ENCODE measurements around the gene BBS9.

The BBS9 gene

GRCh38 chr7:33539198-33539597, 409.8 kb downstream of the BBS9 start:
- no peak overlapping the region for H3K4me3 ChIP-seq (ENCODE audit: low read depth, low read length)
- no peak for DNase-seq (ENCODE audit: low read depth)
- TF ChIP-seq CTCF (IDR thresholded peaks at IDR 0.05; ENCODE audit: control insufficient read depth, extremely low read depth, insufficient read depth) = no peak

GRCh38 chr7:33539659-33540400, 410.5 kb downstream of the BBS9 start:
- DNase-seq (ENCODE audit: low read depth) = no peak
- no peak overlapping the region for H3K4me3 ChIP-seq (ENCODE audit: low read depth, low read length)
- no peak for TF ChIP-seq CTCF (IDR thresholded peaks at IDR 0.05; ENCODE audit: control insufficient read depth, extremely low read depth, insufficient read depth)

- no peak overlapping the region for H3K4me3 ChIP-seq (ENCODE audit: low read depth, low read length)
- DNase-seq (ENCODE audit: low read depth) = no peak
- TF ChIP-seq CTCF (IDR thresholded peaks at IDR 0.05; ENCODE audit: control insufficient read depth, extremely low read depth, insufficient read depth) = no peak
Observed at GRCh38 chr7:33547880-33548279, 418.5 kb downstream of the BBS9 start.

GRCh38 chr7:33550363-33550762, 421.0 kb downstream of the BBS9 start:
- no peak for TF ChIP-seq CTCF (IDR thresholded peaks at IDR 0.05; ENCODE audit: control insufficient read depth, extremely low read depth, insufficient read depth)

GRCh38 chr7:33550979-33551378, 421.6 kb downstream of the BBS9 start:
- TF ChIP-seq CTCF (IDR thresholded peaks at IDR 0.05; ENCODE audit: control insufficient read depth, extremely low read depth, insufficient read depth) = no peak
- no peak overlapping the region for H3K4me3 ChIP-seq (ENCODE audit: low read depth, low read length)
- no peak for DNase-seq (ENCODE audit: low read depth)

More at GRCh38 chr7:33550363-33550762, 421.0 kb downstream of the BBS9 start:
- H3K4me3 ChIP-seq (ENCODE audit: low read depth, low read length) = no peak overlapping the region
- DNase-seq (ENCODE audit: low read depth) = no peak

- no peak for TF ChIP-seq CTCF (IDR thresholded peaks at IDR 0.05; ENCODE audit: control insufficient read depth, extremely low read depth, insufficient read depth)
- DNase-seq (ENCODE audit: low read depth) = no peak
Observed at GRCh38 chr7:33554046-33554445, 424.7 kb downstream of the BBS9 start.

GRCh38 chr7:33554576-33554975, 425.2 kb downstream of the BBS9 start:
- H3K4me3 ChIP-seq (ENCODE audit: low read depth, low read length) = no peak overlapping the region
- DNase-seq (ENCODE audit: low read depth) = no peak
- no peak for TF ChIP-seq CTCF (IDR thresholded peaks at IDR 0.05; ENCODE audit: control insufficient read depth, extremely low read depth, insufficient read depth)

More at GRCh38 chr7:33554046-33554445, 424.7 kb downstream of the BBS9 start:
- no peak overlapping the region for H3K4me3 ChIP-seq (ENCODE audit: low read depth, low read length)

Data from LNCaP clone FGC (cell line).